NT2/D1 (cell line): ENCODE data around the gene RAB11FIP4.

Source experiments
- DNase-seq: peaks from one replicate; pipeline ENCODE4 v3.0.0-alpha.2; 2011; ENCODE audit warnings: low read depth, low spot score
- H3K27me3 ChIP-seq: 2 replicates; pipeline ENCODE4 v1.6.0; 2011; ENCODE audit warnings: mild to moderate bottlenecking; ENCODE audit not compliant: insufficient read length, insufficient read depth
- H3K36me3 ChIP-seq: 2 replicates; pipeline ENCODE4 v1.6.1; 2011; ENCODE audit warnings: mild to moderate bottlenecking, low read length, mixed read lengths; ENCODE audit not compliant: insufficient read depth, insufficient read length
- H3K4me1 ChIP-seq: 2 replicates; pipeline ENCODE4 v1.5.1; 2011; ENCODE audit not compliant: insufficient read depth, insufficient read length
- H3K4me3 ChIP-seq: 2 replicates; pipeline ENCODE4 v1.5.1; 2011; ENCODE audit warnings: low read depth; ENCODE audit not compliant: insufficient read length
- H3K9ac ChIP-seq: 2 replicates; pipeline ENCODE4 v1.6.0; 2011; ENCODE audit warnings: low read depth; ENCODE audit not compliant: insufficient read length
- H3K9me3 ChIP-seq: 2 replicates; pipeline ENCODE4 v1.5.1; 2011; ENCODE audit warnings: mild to moderate bottlenecking, low read length; ENCODE audit not compliant: insufficient read depth
- SUZ12 ChIP-seq: IDR thresholded peaks from 2 replicates; pipeline ENCODE4 v1.6.1; 2011; ENCODE audit not compliant: insufficient read length, insufficient read depth; ENCODE audit errors: extremely low read depth
- YY1 ChIP-seq: IDR thresholded peaks from 2 replicates; pipeline ENCODE4 v1.6.1; 2011; ENCODE audit not compliant: insufficient read length, insufficient read depth
- ZNF274 ChIP-seq: IDR thresholded peaks from 2 replicates; pipeline ENCODE4 v1.6.1; 2011; ENCODE audit warnings: mild to moderate bottlenecking, low read depth, low read length

Gene RAB11FIP4

GRCh38 chr17:31431098-31431851 lies 39.8 kb downstream of the RAB11FIP4 start:
- TF ChIP-seq YY1: no peak
- TF ChIP-seq SUZ12: no peak
- no peak for TF ChIP-seq ZNF274
- Histone ChIP-seq H3K4me3 (peak overlapping the region; percentile 26), H3K9me3 (no peaks in the 10 kb centered on the region), H3K36me3 (no peaks in the 10 kb centered on the region), H3K9ac (peak overlapping the region; percentile 81), H3K27me3 (no peaks in the 10 kb centered on the region), H3K4me1 (no peaks in the 10 kb centered on the region)
- DNase-seq: no peak

- Histone ChIP-seq H3K4me3 (peak overlapping the region; percentile 26), H3K36me3 (no peaks in the 10 kb centered on the region), H3K9ac (peak overlapping the region; percentile 81), H3K4me1 (peaks cover 1% of the 10 kb centered on the region), H3K27me3 (no peaks in the 10 kb centered on the region), H3K9me3 (no peaks in the 10 kb centered on the region)
- no peak for TF ChIP-seq YY1
- no peak for TF ChIP-seq SUZ12
- TF ChIP-seq ZNF274: no peak
- no peak for DNase-seq
These were observed 40.6 kb downstream of the RAB11FIP4 start for GRCh38 chr17:31431852-31432658.

GRCh38 chr17:31433091-31433790 lies 41.8 kb downstream of the RAB11FIP4 start:
- Histone ChIP-seq H3K9ac (no peak overlapping the region), H3K27me3 (no peaks in the 10 kb centered on the region), H3K9me3 (no peaks in the 10 kb centered on the region), H3K4me3 (no peak overlapping the region), H3K36me3 (no peaks in the 10 kb centered on the region), H3K4me1 (peaks cover 2% of the 10 kb centered on the region)
- TF ChIP-seq YY1 (no peak), ZNF274 (no peak), SUZ12 (no peak)
- DNase-seq: no peak

- Histone ChIP-seq H3K36me3 (no peaks in the 10 kb centered on the region), H3K4me1 (peaks cover 2% of the 10 kb centered on the region), H3K4me3 (no peak overlapping the region), H3K27me3 (no peaks in the 10 kb centered on the region), H3K9ac (no peak overlapping the region), H3K9me3 (no peaks in the 10 kb centered on the region)
- DNase-seq: no peak
- TF ChIP-seq ZNF274 (no peak), YY1 (no peak), SUZ12 (no peak)
These were observed 42.6 kb downstream of the RAB11FIP4 start for GRCh38 chr17:31433811-31434726.

- Histone ChIP-seq H3K27me3 (no peaks in the 10 kb centered on the region), H3K36me3 (no peaks in the 10 kb centered on the region), H3K9me3 (no peaks in the 10 kb centered on the region), H3K4me3 (no peak overlapping the region), H3K4me1 (peaks cover 2% of the 10 kb centered on the region), H3K9ac (no peak overlapping the region)
- no peak for DNase-seq
- no peak for TF ChIP-seq ZNF274
These were observed 43.2 kb downstream of the RAB11FIP4 start for GRCh38 chr17:31434727-31435050.

- DNase-seq: no peak
- H3K9ac ChIP-seq: no peak overlapping the region
- TF ChIP-seq SUZ12 (no peak), ZNF274 (no peak), YY1 (no peak)
These were observed 44.1 kb downstream of the RAB11FIP4 start for GRCh38 chr17:31435581-31435980.

More at GRCh38 chr17:31435581-31435980, 44.1 kb downstream of the RAB11FIP4 start:
- Histone ChIP-seq H3K4me1 (peaks cover 2% of the 10 kb centered on the region), H3K9me3 (no peaks in the 10 kb centered on the region), H3K4me3 (no peak overlapping the region), H3K36me3 (no peaks in the 10 kb centered on the region), H3K27me3 (no peaks in the 10 kb centered on the region)
